D721Med (cell line): Measurements from ENCODE around the gene AP1M2.
"Not testable (repeated sequence)": the region's sequence is repeated elsewhere in the genome, so short reads cannot be mapped to it uniquely, and the experiment has no call there.

Source experiments
- DNase-seq: peaks from one replicate; pipeline ENCODE4 v3.0.0; 2011; ENCODE audit warnings: low spot score; ENCODE audit not compliant: insufficient read length
- FAIRE-seq: peaks from 2 replicates; lab custom pipeline; 2011; peaks lifted over from hg19 to GRCh38; lab: Jason Lieb, UNC
- CTCF ChIP-seq: IDR thresholded peaks from 2 replicates; pipeline ENCODE4 v1.5.1; 2012; ENCODE audit warnings: mild to moderate bottlenecking, control low read depth; ENCODE audit not compliant: insufficient read depth; ENCODE audit errors: missing control alignments

The AP1M2 gene

GRCh38 chr19:10553943-10554381 is 33.1 kb downstream of the AP1M2 start:
- FAIRE-seq (no peak), DNase-seq (no peak)
- TF ChIP-seq CTCF = no peak

- TF ChIP-seq CTCF = no peak
- no peak for DNase-seq
- no peak for FAIRE-seq
These were observed 33.9 kb downstream of the AP1M2 start for GRCh38 chr19:10553087-10553667.

- DNase-seq (no peak), FAIRE-seq (no peak)
- no peak for TF ChIP-seq CTCF
These were observed 34.5 kb downstream of the AP1M2 start for GRCh38 chr19:10552510-10553053.

- FAIRE-seq (no peak), DNase-seq (no peak)
- TF ChIP-seq CTCF = peak; percentile 38
These were observed 35.3 kb downstream of the AP1M2 start for GRCh38 chr19:10551698-10552301.

- FAIRE-seq, DNase-seq: not testable (repeated sequence)
These were observed 36.1 kb downstream of the AP1M2 start for GRCh38 chr19:10551006-10551405.

GRCh38 chr19:10550336-10550735 is 36.8 kb downstream of the AP1M2 start:
- no peak for DNase-seq
- no peak for TF ChIP-seq CTCF
- FAIRE-seq = no peak

- FAIRE-seq (no peak), DNase-seq (no peak)
- no peak for TF ChIP-seq CTCF
These were observed 37.4 kb downstream of the AP1M2 start for GRCh38 chr19:10549733-10550132.
